ENCODE data around the gene MDM1. TPM values are rescaled to one million over a fixed set of nuclear protein-coding genes. Genes with fewer than 3 reads are reported as not detected.

Gene MDM1
- total and polyA plus RNA-seq, 2 of the 13 experiments (the other 11 are each of a cell fraction or from before 2014, with no cell fraction given) = 4.6 to 15.2 TPM

GRCh38 chr12:68331869-68332727, at the start of gene MDM1 (continued):
- TF ChIP-seq FOXO1 (CRISPR knock-in tag; IDR thresholded peaks at IDR 0.05) (peak; percentile 20; the same call in 1 of the 2 replicates), FOXC1 (CRISPR knock-in tag; IDR thresholded peaks at IDR 0.05; ENCODE audit: borderline replicate concordance) (no peak), IRF9 (CRISPR knock-in tag; IDR thresholded peaks at IDR 0.05; ENCODE audit: borderline replicate concordance) (no peak), CENPBD1 (CRISPR knock-in tag; IDR thresholded peaks at IDR 0.05; ENCODE audit: borderline replicate concordance, low read depth) (no peak), ZFP62 (CRISPR knock-in tag; IDR thresholded peaks at IDR 0.05) (no peak), U2AF2 (IDR thresholded peaks at IDR 0.05; ENCODE audit: low read depth, low read length) (no peak), FOXP4 (CRISPR knock-in tag; IDR thresholded peaks at IDR 0.05) (no peak), HOXD1 (CRISPR knock-in tag; IDR thresholded peaks at IDR 0.05) (no peak), CBX1 (IDR thresholded peaks at IDR 0.05; ENCODE audit: low read depth) (no peak), ZNF547 (CRISPR knock-in tag; IDR thresholded peaks at IDR 0.05) (peak; percentile 38; the same call in 1 of the 2 replicates), BATF2 (CRISPR knock-in tag; IDR thresholded peaks at IDR 0.05) (no peak), MTA1 (CRISPR knock-in tag; IDR thresholded peaks at IDR 0.05; ENCODE audit: borderline replicate concordance) (no peak), ZNF747 (CRISPR knock-in tag; IDR thresholded peaks at IDR 0.05; ENCODE audit: borderline replicate concordance) (no peak), THAP11 (CRISPR knock-in tag; IDR thresholded peaks at IDR 0.05) (peak; percentile 36; the same call in 1 of the 2 replicates), DRAP1 (CRISPR knock-in tag; IDR thresholded peaks at IDR 0.05) (peak; percentile 62; the same call in 1 of the 2 replicates), ZFP41 (CRISPR knock-in tag; IDR thresholded peaks at IDR 0.05; ENCODE audit: borderline replicate concordance) (no peak), GRHL1 (CRISPR knock-in tag; conservative IDR thresholded peaks at IDR 0.05) (no peak), ZGPAT (CRISPR knock-in tag; IDR thresholded peaks at IDR 0.05) (no peak; the same call in 1 of the 2 replicates), FOXA3 (CRISPR knock-in tag; IDR thresholded peaks at IDR 0.05) (no peak), KLF9 (CRISPR knock-in tag; IDR thresholded peaks at IDR 0.05; ENCODE audit: low read depth) (no peak; the same call in 1 of the 2 replicates)
